ENCODE results near the gene STRADA.
A peak's percentile ranks its signal among the peaks of the same experiment; 100 is the strongest.

The STRADA gene

GRCh38 chr17:63700528-63701455 is 40.8 kb downstream of the STRADA start:
- DNase-seq, result peak; percentile 42 to 64

GRCh38 chr17:63699638-63700527 is 41.7 kb downstream of the STRADA start, which contains the start of gene LIMD2:
LIMD2 (minus strand) TSS chr17:63700125; CDS start chr17:63699298, 827 bp downstream.
- peak; percentile 72 to 82 for DNase-seq

GRCh38 chr17:63698886-63699637 is 42.5 kb downstream of the STRADA start:
- no peak for DNase-seq

- DNase-seq, result no peak
These were observed 43.2 kb downstream of the STRADA start for GRCh38 chr17:63698381-63698885.

- peak in 1 of 2 experiments; percentile 54 for DNase-seq
These were observed 44.0 kb downstream of the STRADA start for GRCh38 chr17:63697341-63698286.

GRCh38 chr17:63696381-63696961 is 45.1 kb downstream of the STRADA start:
- DNase-seq, result peak in 1 of 2 experiments; percentile 25

GRCh38 chr17:63695889-63696288 is 45.7 kb downstream of the STRADA start:
- DNase-seq, result no peak

GRCh38 chr17:63694950-63695773 is 46.4 kb downstream of the STRADA start:
- no peak for DNase-seq

- no peak for DNase-seq
These were observed 47.2 kb downstream of the STRADA start for GRCh38 chr17:63694229-63694949.

- no peak for DNase-seq
These were observed 48.0 kb downstream of the STRADA start for GRCh38 chr17:63693411-63694113.

GRCh38 chr17:63692195-63692816 is 49.3 kb downstream of the STRADA start:
- no peak for DNase-seq

- DNase-seq, result no peak
These were observed 52.1 kb downstream of the STRADA start for GRCh38 chr17:63689479-63689878.

- no peak for DNase-seq
These were observed 53.1 kb downstream of the STRADA start for GRCh38 chr17:63688396-63689020.

GRCh38 chr17:63686138-63686685 is 55.4 kb downstream of the STRADA start:
- DNase-seq, result no peak

- DNase-seq, result no peak
These were observed 56.0 kb downstream of the STRADA start for GRCh38 chr17:63685578-63685977.

GRCh38 chr17:63685041-63685440 is 56.6 kb downstream of the STRADA start:
- no peak for DNase-seq

GRCh38 chr17:63682981-63683380 is 58.6 kb downstream of the STRADA start:
- DNase-seq, result no peak

Data from NCI-H1930 (cell line).